GM12878 (cell line): ENCODE results near the gene HADHA. TPM values are rescaled to one million over a fixed set of nuclear protein-coding genes. Genes with fewer than 3 reads are reported as not detected.

Experiments used
- ATAC-seq: fragments of 200-7000 bp; cut with Tn5 transposase; 3 replicates; pipeline ENCODE4 v1.9.1; 2020; ENCODE audit warnings: mild to moderate bottlenecking, moderate library complexity
- BruUV-seq: library from RNA; stranded (reverse); fragments of 400-500 nt; replicated peaks from 2 replicates; lab custom pipeline; 2021; lab: Mats Ljungman, UMichigan
- CTCF ChIA-PET: fragments of 300-600 bp; sonication (Branson Sonifier 250); formaldehyde crosslinking; extraction: SDS; loops from one replicate; lab custom pipeline; 2021; ENCODE audit warnings: inconsistent platforms; lab: Yijun Ruan, JAX
- POLR2A ChIA-PET: fragments of 350-600 bp; formaldehyde crosslinking; extraction: SDS; loops from one replicate; lab custom pipeline; 2021; ENCODE audit warnings: inconsistent platforms; lab: Charles Lee
- RAD21 ChIA-PET: fragments of 300-600 bp; sonication (Branson Sonifier 250); formaldehyde crosslinking; loops from one replicate; lab custom pipeline; 2023; ENCODE audit warnings: antibody characterized with exemption; ENCODE audit not compliant: unreplicated experiment; lab: Charles Lee
- SMC1A ChIA-PET: fragments of 300-600 bp; sonication (Branson Sonifier 250); formaldehyde crosslinking; loops from one replicate; lab custom pipeline; 2023; ENCODE audit not compliant: unreplicated experiment, uncharacterized antibody; lab: Charles Lee
- DNase-seq: peaks from one replicate; pipeline ENCODE4 v3.0.0-alpha.2; 2011; ENCODE audit warnings: low read depth, low spot score
- FAIRE-seq: peaks from 3 replicates; lab custom pipeline; 2011; peaks lifted over from hg19 to GRCh38; lab: Jason Lieb, UNC
- H2AFZ ChIP-seq: 2 replicates; pipeline ENCODE4 v1.6.0; 2011; ENCODE audit warnings: low read depth, low read length, control low read depth; ENCODE audit not compliant: control insufficient read depth
- H3K27ac ChIP-seq: 2 replicates; pipeline ENCODE4 v1.5.1; 2011; ENCODE audit warnings: control low read depth; ENCODE audit not compliant: control insufficient read depth, insufficient read depth
- H3K27me3 ChIP-seq, 2 experiments: replicated peaks in 1 of 2; 2 replicates each; pipeline versions ENCODE4 v1.6.0 to v1.6.1; 2011; ENCODE audit warnings: low read length in 1 of 2; ENCODE audit not compliant: control insufficient read depth in 2 of 2, insufficient read depth in 2 of 2
- H3K36me3 ChIP-seq, 2 experiments: 2 replicates each; pipeline ENCODE4 v1.5.1; 2011; ENCODE audit warnings: low read length in 1 of 2; ENCODE audit not compliant: control insufficient read depth in 2 of 2, insufficient read depth in 2 of 2
- H3K4me1 ChIP-seq: 2 replicates; pipeline ENCODE4 v1.6.1; 2011; ENCODE audit warnings: mild to moderate bottlenecking, low read length, moderate library complexity, mixed read lengths; ENCODE audit not compliant: control insufficient read depth, insufficient read depth
- H3K4me2 ChIP-seq: 2 replicates; pipeline ENCODE4 v1.6.0; 2011; ENCODE audit warnings: control low read depth; ENCODE audit not compliant: control insufficient read depth, insufficient read depth
- H3K4me3 ChIP-seq: fragments of 200-600 bp; sonication (generic); 2 replicates; pipeline ENCODE4 v1.5.1; 2016
- H3K79me2 ChIP-seq: 2 replicates; pipeline ENCODE4 v1.6.0; 2011; ENCODE audit warnings: low read length; ENCODE audit not compliant: control insufficient read depth, insufficient read depth
- H3K9ac ChIP-seq: 2 replicates; pipeline ENCODE4 v1.8.0; 2011; ENCODE audit warnings: low read length, control low read depth, mixed read lengths; ENCODE audit not compliant: control insufficient read depth, insufficient read depth
- H3K9me3 ChIP-seq: replicated peaks from 3 replicates; pipeline ENCODE4 v1.5.1; 2011; ENCODE audit warnings: mild to moderate bottlenecking, low read length; ENCODE audit not compliant: control insufficient read depth, insufficient read depth
- H4K20me1 ChIP-seq: 2 replicates; pipeline ENCODE4 v1.6.0; 2011; ENCODE audit not compliant: control insufficient read depth, insufficient read depth
- CBX3 ChIP-seq: fragments of 200-600 bp; sonication (generic); IDR thresholded peaks from 2 replicates; pipeline ENCODE4 v1.6.1; 2016; ENCODE audit warnings: low read depth, borderline replicate concordance
- DPF2 ChIP-seq: fragments of 450-650 bp; IDR thresholded peaks from 2 replicates; pipeline ENCODE4 v1.6.1; 2017; ENCODE audit warnings: mild to moderate bottlenecking
- FOS ChIP-seq: IDR thresholded peaks from 3 replicates; pipeline ENCODE4 v1.6.1; 2011; ENCODE audit warnings: borderline replicate concordance; ENCODE audit not compliant: insufficient read length; ENCODE audit errors: extremely low read depth
- HDAC6 ChIP-seq: fragments of 200-600 bp; sonication (generic); IDR thresholded peaks from one replicate; pipeline ENCODE4 v1.8.0; 2017; ENCODE audit warnings: antibody characterized with exemption; ENCODE audit not compliant: unreplicated experiment
- MYC ChIP-seq: IDR thresholded peaks from 2 replicates; pipeline ENCODE4 v1.6.1; 2011; ENCODE audit warnings: mild to moderate bottlenecking, low read length, moderate library complexity, inconsistent platforms; ENCODE audit not compliant: insufficient read depth, insufficient replicate concordance, insufficient read length, severe bottlenecking
- NR2C2 ChIP-seq: IDR thresholded peaks from 2 replicates; pipeline ENCODE4 v1.6.1; 2011; ENCODE audit warnings: borderline replicate concordance, low read depth; ENCODE audit not compliant: control insufficient read depth, insufficient read length
- RB1 ChIP-seq: fragments of 450-650 bp; formaldehyde crosslinking; IDR thresholded peaks from 2 replicates; pipeline ENCODE4 v1.6.1; 2017; ENCODE audit warnings: mild to moderate bottlenecking, borderline replicate concordance
- RBBP5 ChIP-seq: fragments of 200-600 bp; sonication (generic); conservative IDR thresholded peaks from 2 replicates; pipeline ENCODE4 v1.6.1; 2016
- REST ChIP-seq: IDR thresholded peaks from 2 replicates; pipeline ENCODE4 v1.6.1; 2012; ENCODE audit warnings: mild to moderate bottlenecking, low read depth, low read length
- SIN3A ChIP-seq: IDR thresholded peaks from 2 replicates; pipeline ENCODE4 v1.6.1; 2012; ENCODE audit warnings: low read depth, low read length, improper control_type of control experiment
- SREBF2 ChIP-seq: IDR thresholded peaks from 2 replicates; pipeline ENCODE4 v1.6.1; 2012; ENCODE audit warnings: mild to moderate bottlenecking, low read length
- STAT1 ChIP-seq: fragments of 450-650 bp; conservative IDR thresholded peaks from 2 replicates; pipeline ENCODE4 v1.6.1; 2014; ENCODE audit warnings: antibody characterized with exemption, mild to moderate bottlenecking
- STAT3 ChIP-seq: IDR thresholded peaks from 2 replicates; pipeline ENCODE4 v1.6.1; 2011; ENCODE audit warnings: low read depth, low read length, improper control_type of control experiment
- TCF3 ChIP-seq: IDR thresholded peaks from 2 replicates; pipeline ENCODE4 v1.6.1; 2012; ENCODE audit warnings: low read depth, mild to moderate bottlenecking, low read length, borderline replicate concordance; ENCODE audit not compliant: insufficient read depth
- YY1 ChIP-seq: IDR thresholded peaks from 2 replicates; pipeline ENCODE4 v1.6.1; 2011; ENCODE audit warnings: low read depth, mild to moderate bottlenecking, low read length
- ZNF274 ChIP-seq: IDR thresholded peaks from one replicate; pipeline ENCODE4 v1.8.0; 2011; ENCODE audit not compliant: insufficient read length, insufficient read depth
- WGBS: methylation state at CpG from one replicate; pipeline ENCODE4 v1.1.6; 2016; ENCODE audit warnings: low lambda C conversion rate; ENCODE audit not compliant: insufficient replicate concordance, insufficient coverage; ENCODE audit errors: missing lambda C conversion rate; 5-methylcytosine and 5-hydroxymethylcytosine counted together
- in situ Hi-C: fragments of 300-500 bp; cut with MboI; formaldehyde crosslinking; loops from 9 replicates; pipeline ENCODE4 v1.14.3; 2018; ENCODE audit warnings: mixed read lengths
- intact Hi-C: fragments of 100-400 bp; cut with micrococcal nuclease; formaldehyde crosslinking; loops from one replicate; pipeline ENCODE4 v1.14.2; 2022; ENCODE audit not compliant: unreplicated experiment
- polyA plus RNA-seq, 11 experiments: library from polyadenylated mRNA; depleted of rRNA in 4 of 11; unstranded in 6 of 11; stranded (reverse) in 5 of 11; fragments of >200 nt; fragmentation: Nextera tagmentation in 4 of 11; fragmentation: Illumina TruSeq in 1 of 11; extraction: Ambion mirVana in 4 of 11; extraction: Trizol in 1 of 11; gene quantifications; 1 replicate in 1 of 11; 2 replicates in 10 of 11; pipeline versions ENCODE4 v1.2.1 to v1.2.3, GENCODE V29; 2011 to 2016; ENCODE audit warnings: inconsistent platforms in 2 of 11, missing spikeins in 2 of 11, low read depth in 1 of 11
- total RNA-seq, 4 experiments: library from RNA; depleted of rRNA in 3 of 4; stranded (reverse); fragments of >200 nt in 3 of 4; fragmentation: Illumina TruSeq in 1 of 4; extraction: Trizol in 1 of 4; gene quantifications; 2 replicates each; pipeline versions ENCODE4 v1.2.1 to v1.2.3, GENCODE V29; 2013 to 2021
- TF ChIP-seq, protein P1 (sequence below): fragments of 450-650 bp; IDR thresholded peaks from 2 replicates; pipeline ENCODE4 v1.6.1; 2017; ENCODE audit warnings: antibody characterized with exemption, mild to moderate bottlenecking, moderate library complexity
- TF ChIP-seq, protein P2 (sequence below): fragments of 450-650 bp; IDR thresholded peaks from 2 replicates; pipeline ENCODE4 v1.6.1; 2017; ENCODE audit warnings: low read depth, mild to moderate bottlenecking, moderate library complexity

Gene HADHA
- total and polyA plus RNA-seq, 10 of the 15 experiments (the other 5 are each of a cell fraction or from before 2014, with no cell fraction given): 109 to 207 (median 165) TPM

- in situ Hi-C loops: no loop called here
- TF ChIP-seq, protein P1, sequence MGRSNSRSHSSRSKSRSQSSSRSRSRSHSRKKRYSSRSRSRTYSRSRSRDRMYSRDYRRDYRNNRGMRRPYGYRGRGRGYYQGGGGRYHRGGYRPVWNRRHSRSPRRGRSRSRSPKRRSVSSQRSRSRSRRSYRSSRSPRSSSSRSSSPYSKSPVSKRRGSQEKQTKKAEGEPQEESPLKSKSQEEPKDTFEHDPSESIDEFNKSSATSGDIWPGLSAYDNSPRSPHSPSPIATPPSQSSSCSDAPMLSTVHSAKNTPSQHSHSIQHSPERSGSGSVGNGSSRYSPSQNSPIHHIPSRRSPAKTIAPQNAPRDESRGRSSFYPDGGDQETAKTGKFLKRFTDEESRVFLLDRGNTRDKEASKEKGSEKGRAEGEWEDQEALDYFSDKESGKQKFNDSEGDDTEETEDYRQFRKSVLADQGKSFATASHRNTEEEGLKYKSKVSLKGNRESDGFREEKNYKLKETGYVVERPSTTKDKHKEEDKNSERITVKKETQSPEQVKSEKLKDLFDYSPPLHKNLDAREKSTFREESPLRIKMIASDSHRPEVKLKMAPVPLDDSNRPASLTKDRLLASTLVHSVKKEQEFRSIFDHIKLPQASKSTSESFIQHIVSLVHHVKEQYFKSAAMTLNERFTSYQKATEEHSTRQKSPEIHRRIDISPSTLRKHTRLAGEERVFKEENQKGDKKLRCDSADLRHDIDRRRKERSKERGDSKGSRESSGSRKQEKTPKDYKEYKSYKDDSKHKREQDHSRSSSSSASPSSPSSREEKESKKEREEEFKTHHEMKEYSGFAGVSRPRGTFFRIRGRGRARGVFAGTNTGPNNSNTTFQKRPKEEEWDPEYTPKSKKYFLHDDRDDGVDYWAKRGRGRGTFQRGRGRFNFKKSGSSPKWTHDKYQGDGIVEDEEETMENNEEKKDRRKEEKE: no peak
- TF ChIP-seq FOS (no peak), MYC (no peak), STAT1 (no peak), RB1 (no peak), STAT3 (no peak), SIN3A (no peak), ZNF274 (no peak), DPF2 (no peak), TCF3 (no peak), HDAC6 (no peak), REST (no peak), CBX3 (no peak), RBBP5 (no peak), SREBF2 (no peak), YY1 (no peak), NR2C2 (no peak)
- TF ChIP-seq, protein P2, sequence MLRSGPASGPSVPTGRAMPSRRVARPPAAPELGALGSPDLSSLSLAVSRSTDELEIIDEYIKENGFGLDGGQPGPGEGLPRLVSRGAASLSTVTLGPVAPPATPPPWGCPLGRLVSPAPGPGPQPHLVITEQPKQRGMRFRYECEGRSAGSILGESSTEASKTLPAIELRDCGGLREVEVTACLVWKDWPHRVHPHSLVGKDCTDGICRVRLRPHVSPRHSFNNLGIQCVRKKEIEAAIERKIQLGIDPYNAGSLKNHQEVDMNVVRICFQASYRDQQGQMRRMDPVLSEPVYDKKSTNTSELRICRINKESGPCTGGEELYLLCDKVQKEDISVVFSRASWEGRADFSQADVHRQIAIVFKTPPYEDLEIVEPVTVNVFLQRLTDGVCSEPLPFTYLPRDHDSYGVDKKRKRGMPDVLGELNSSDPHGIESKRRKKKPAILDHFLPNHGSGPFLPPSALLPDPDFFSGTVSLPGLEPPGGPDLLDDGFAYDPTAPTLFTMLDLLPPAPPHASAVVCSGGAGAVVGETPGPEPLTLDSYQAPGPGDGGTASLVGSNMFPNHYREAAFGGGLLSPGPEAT: no peak
Measured at GRCh38 chr2:26150243-26150642, 94.2 kb downstream of the HADHA start.

More at GRCh38 chr2:26150243-26150642, 94.2 kb downstream of the HADHA start:
- ChIA-PET POLR2A (interaction anchor here (0.6 kb wide), 1 partner anchor 118 kb away, joined by 9 read pairs; no protein-coding TSS in a partner anchor), RAD21 (no interaction called here), CTCF (interaction anchor here (1.6 to 1.8 kb wide), 2 partner anchors 159 to 199 kb away, joined by 4 to 7 read pairs; no protein-coding TSS in a partner anchor), SMC1A (interaction anchor here (0.6 to 7.1 kb wide), 2 partner anchors 82 to 160 kb away, joined by 3 to 57 read pairs; no protein-coding TSS in a partner anchor)
- ATAC-seq: no peak
- no peaks in the 10 kb centered on the region for H3K27me3 ChIP-seq
- FAIRE-seq: no peak
- H3K9me3 ChIP-seq: no peaks in the 10 kb centered on the region
- H3K4me2 ChIP-seq: no peak overlapping the region
- DNase-seq: no peak
- 70% methylated on average over 12 of the region's 12 CpGs for WGBS
- no TSS peak for BruUV-seq
- H3K27ac ChIP-seq: no peak overlapping the region
- intact Hi-C loops: no loop called here
- no peaks in the 10 kb centered on the region for H3K79me2 ChIP-seq
- H2AFZ ChIP-seq: no peak overlapping the region
- no peak overlapping the region for H3K9ac ChIP-seq
- no peaks in the 10 kb centered on the region for H4K20me1 ChIP-seq
- H3K36me3 ChIP-seq: no peaks in the 10 kb centered on the region
- no peak overlapping the region for H3K4me3 ChIP-seq
- H3K4me1 ChIP-seq: no peaks in the 10 kb centered on the region
